ENCODE results near the gene OTOG.

Gene OTOG

GRCh38 chr11:17696741-17697140, 149.7 kb downstream of the OTOG start:
- Histone ChIP-seq H3K9ac (ENCODE audit: low read length) (no peak overlapping the region), H2AFZ (ENCODE audit: low read length) (no peak overlapping the region), H3K27ac (ENCODE audit: low read length) (no peak overlapping the region), H3K27me3 (replicated peaks; ENCODE audit: insufficient read depth, low read length) (0 out of 2 replicates have a peak, but pooled peaks cover 4% of the 10 kb centered on the region), H3K9me2 (replicated peaks; ENCODE audit: insufficient read depth, low read length) (no peaks in the 10 kb centered on the region), H3K9me3 (replicated peaks; ENCODE audit: insufficient read depth, low read length) (no peaks in the 10 kb centered on the region), H3K36me3 (replicated peaks; ENCODE audit: insufficient read depth, low read length) (no peaks in the 10 kb centered on the region), H3K4me2 (ENCODE audit: low read depth, low read length) (no peak overlapping the region), H3K4me3 (ENCODE audit: low read length) (no peak overlapping the region), H4K20me1 (ENCODE audit: insufficient read depth, low read length) (no peaks in the 10 kb centered on the region), H3F3A (ENCODE audit: insufficient read depth, low read length) (no peaks in the 10 kb centered on the region), H3K79me2 (ENCODE audit: low read length) (no peaks in the 10 kb centered on the region), H3K4me1 (ENCODE audit: low read length) (no peaks in the 10 kb centered on the region)
- DNase-seq: no peak
- TF ChIP-seq EZH2 (optimal IDR thresholded peaks at IDR 0.05; ENCODE audit: low read depth, low read length): no peak
- no peak for TF ChIP-seq EZH2phosphoT487 (IDR thresholded peaks at IDR 0.05; ENCODE audit: low read length)
- no peak for TF ChIP-seq CTCF (IDR thresholded peaks at IDR 0.05; ENCODE audit: low read length)
